NK-92 (cell line): ENCODE data around the gene DEFB124.
"Not testable (repeated sequence)": the region's sequence is repeated elsewhere in the genome, so short reads cannot be mapped to it uniquely, and the experiment has no call there.

Experiments
- DNase-seq: peaks from one replicate; lab custom pipeline; 2025; ENCODE audit not compliant: unreplicated experiment; lab: John Stamatoyannopoulos, UW

Gene DEFB124, protein sequence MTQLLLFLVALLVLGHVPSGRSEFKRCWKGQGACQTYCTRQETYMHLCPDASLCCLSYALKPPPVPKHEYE

DNA sequence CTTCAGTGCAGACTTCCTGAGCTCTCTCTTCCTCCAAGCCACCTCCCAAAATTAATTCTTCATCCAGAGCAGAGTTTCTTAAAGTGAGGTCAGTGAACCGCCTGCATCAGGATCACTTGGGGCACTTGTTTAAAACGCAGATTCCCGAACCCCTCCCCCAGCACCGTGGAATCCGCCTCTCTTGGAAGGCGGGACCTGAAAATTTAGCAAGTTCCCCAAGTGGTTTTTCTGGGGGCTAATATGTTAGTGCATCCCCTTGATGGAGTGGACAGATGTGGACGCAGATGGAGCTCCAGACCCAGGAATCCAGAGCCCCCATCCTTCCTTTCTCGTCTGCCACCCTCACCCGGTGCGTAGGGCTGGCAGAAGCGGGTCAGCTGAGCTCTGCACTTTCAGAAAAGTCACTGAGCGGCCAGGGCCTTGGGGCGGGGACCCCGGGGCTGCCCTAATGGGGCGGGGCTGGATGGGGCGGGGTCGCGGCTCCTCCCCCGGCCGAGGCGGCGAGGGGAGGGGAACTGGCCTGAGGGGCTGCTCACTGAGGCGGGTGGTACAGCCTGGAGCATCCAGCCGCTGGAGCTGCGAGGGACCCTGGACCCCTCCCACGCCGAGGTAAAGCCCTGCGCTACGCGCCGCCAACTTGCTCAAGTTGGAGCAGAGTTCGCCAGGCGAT is at the start of gene DEFB124, which contains the start of gene REM1:
Gene DEFB124 (minus strand): TSS at position 370 of the 670 bp plus-strand sequence. CDS start 2,114 bp downstream, outside the sequence.
Gene REM1 (plus strand): TSS at position 531 of the 670 bp plus-strand sequence. CDS start 1,158 bp downstream, outside the sequence.
- no peak for DNase-seq

DNA sequence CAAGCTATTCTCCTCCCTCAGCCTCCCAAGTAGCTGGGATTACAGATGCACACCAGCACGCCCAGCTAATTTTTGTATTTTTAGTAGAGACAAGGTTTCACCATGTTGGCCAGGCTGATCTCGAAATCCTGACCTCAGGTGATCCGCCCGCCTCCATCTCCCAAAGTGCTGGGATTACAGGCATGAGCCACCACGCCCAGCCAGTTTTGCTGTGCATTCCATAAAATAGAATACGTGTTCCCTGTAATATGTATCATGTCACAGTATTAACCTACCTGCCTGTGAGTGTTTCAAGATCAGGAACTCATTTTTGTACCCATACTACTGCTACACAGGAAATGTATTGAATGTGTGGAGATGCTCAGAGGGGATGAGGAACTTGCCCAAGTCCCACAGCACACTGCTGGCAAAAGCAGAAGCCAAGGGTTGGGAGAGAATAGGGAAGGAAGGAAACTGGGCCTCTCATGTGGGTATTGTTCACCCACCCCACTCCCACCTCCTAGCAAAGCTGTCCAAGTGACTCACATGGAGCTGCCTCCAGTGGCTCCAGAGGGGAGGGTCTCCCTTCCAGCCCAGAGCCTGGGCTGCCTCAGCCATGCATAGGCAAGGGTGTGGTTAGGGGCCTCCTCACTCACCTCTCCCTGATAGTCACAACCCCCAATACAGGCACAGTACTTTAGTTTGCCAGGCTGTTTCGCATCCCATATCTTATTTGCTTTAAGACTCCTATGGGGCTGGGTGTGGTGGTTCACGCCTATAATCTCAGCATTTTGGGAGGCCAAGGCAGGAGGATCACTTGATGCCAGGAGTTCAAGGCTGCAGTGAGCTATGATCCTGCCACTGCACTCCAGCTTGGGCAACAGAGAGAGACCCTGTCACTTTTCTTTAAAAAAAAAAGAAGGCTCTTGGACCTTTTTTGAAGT is 48.7 kb upstream of the DEFB124 start:
- no peak for DNase-seq

DNA sequence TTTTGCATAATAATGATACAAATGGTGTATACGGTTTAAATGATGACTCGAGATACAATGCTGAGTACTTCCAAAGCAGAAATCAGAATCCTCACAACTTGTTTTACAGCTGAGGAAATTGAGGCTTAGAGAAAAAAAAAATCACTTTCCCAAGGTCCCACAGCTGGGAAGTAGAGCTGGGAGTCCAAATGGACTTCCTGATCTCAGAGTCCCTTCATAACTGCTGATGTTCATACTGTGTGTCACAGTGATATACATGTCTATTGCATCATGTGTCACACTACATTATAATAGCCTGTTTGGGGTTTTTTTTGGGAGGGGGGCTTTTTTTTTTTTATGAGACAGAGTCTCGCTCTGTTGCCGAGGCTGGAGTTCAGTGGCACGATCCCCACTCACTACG is 47.8 kb upstream of the DEFB124 start:
- no peak for DNase-seq

DNA sequence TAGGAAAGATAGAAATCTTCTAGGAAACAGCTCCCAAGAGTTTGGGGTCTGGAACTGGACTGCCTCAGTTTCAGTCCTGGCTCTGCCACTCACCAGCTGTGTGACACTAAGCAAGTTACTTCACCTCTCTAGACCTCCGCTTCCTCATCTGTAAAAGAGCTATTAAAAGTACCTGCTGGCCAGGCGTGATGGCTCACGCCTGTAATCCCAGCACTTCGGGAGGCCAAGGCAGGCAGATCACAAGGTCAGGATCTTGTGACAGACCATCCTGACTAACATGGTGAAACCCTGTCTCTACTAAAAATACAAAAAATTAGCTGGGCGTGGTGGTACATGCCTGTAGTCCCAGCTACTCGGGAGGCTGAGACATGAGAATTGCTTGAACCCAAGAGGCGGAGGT is 46.3 kb upstream of the DEFB124 start:
- DNase-seq, result not testable (repeated sequence)

DNA sequence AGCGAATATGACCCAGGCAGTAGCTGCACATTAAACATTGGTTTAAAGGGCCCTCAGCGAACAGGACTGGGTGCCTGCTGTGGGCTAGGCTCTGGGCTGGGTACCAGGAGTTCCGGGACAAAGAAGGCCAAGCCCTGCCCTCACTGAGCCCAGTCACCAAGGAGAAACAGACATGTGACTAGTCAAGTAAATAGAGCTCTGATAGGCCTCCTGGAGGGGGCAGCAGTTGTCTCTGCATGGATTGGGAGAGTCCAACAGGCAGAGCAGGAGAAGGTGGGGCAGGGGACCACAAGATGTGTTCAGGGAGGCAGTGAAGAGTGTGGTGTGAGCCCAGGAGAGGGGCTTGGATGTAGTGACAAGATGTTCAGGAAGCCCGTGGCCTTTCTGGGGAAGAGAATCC is 42.4 kb upstream of the DEFB124 start:
- no peak for DNase-seq

DNA sequence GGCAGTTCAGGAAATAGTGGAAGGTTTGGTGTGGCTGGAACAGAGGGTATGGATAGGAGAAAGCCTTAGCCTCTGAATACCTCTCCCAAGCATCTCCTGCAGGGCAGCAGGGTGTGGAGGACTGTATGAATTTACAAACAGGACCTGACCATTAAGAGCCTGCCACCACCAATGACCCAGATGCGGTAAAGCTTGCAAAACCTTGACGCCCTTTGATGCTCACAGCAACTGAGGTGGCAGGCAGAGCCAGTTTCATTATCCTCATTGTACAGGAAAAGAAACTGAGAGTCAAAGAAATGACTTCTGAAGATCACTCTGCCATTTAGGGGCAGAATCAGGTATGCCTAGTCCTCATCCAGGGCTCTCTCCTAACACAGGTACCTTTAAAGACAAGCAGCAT is 41.7 kb upstream of the DEFB124 start:
- no peak for DNase-seq

DNA sequence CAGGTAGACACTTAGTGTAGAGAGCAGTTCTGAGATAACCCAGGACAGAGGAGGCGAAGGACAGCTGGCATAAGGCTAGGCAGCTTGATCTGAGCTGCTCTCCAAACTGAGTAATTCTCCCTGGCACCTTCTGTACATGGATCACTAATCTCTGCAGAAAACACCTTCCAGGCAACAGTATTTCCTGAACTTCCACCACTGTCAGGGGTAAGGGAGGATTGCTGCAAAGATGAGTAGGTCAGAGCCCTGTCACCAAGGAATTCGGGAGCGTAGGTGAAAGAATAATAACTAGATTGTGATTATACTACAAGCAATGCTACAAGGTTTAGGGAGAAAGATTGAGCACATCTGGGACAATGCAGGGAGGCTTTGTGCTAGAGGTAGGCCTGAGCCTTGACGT is 41.2 kb upstream of the DEFB124 start:
- no peak for DNase-seq

DNA sequence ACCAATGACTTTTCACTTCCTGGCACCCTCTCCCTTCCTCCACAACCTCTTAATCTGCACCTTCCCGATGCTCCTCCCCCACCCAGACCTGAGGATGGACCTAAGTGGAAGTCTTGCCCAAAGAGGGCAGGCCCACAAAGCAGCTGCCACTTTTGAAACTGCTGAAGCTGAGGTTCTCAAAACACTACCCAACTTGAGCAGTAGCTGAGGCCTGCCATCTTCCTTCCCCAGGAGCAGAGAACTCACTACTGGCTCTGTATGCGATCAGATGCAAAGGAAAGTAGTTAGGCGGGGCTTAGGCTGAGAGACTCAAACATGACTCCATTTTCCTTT is 40.8 kb upstream of the DEFB124 start:
- no peak for DNase-seq

DNA sequence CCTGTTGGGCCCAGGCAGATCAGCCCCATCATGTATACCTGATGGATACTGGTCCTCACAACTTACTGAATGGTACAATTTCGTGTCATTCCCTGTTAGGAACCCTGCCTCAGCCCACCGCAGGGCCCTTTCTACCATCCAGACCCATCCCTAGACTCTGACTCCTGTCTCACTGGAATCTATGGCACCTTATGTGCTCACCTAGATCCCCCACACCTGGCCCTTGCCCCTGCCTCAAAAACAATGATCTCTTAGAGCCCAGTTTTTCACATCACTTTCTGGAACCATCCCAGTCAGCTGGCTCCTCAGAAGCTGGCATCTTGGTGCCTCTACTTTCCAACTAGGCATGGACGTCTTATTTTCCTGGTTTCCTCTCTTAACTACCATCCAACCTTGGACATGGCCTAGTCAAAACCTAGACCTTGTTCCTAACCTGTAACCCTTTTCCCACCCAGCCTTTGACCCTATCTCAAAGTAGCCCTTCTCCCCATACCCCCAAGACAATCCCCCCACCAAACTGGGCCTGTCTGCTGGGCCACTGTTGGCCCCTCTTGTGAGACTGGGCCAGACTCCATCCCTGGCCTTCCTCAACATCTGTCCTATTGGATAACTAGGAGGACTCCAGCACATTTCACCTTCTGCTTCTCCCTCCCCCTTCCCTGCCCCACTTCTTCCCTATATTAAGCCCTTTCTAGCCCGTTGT is 40.3 kb upstream of the DEFB124 start:
- no peak for DNase-seq

DNA sequence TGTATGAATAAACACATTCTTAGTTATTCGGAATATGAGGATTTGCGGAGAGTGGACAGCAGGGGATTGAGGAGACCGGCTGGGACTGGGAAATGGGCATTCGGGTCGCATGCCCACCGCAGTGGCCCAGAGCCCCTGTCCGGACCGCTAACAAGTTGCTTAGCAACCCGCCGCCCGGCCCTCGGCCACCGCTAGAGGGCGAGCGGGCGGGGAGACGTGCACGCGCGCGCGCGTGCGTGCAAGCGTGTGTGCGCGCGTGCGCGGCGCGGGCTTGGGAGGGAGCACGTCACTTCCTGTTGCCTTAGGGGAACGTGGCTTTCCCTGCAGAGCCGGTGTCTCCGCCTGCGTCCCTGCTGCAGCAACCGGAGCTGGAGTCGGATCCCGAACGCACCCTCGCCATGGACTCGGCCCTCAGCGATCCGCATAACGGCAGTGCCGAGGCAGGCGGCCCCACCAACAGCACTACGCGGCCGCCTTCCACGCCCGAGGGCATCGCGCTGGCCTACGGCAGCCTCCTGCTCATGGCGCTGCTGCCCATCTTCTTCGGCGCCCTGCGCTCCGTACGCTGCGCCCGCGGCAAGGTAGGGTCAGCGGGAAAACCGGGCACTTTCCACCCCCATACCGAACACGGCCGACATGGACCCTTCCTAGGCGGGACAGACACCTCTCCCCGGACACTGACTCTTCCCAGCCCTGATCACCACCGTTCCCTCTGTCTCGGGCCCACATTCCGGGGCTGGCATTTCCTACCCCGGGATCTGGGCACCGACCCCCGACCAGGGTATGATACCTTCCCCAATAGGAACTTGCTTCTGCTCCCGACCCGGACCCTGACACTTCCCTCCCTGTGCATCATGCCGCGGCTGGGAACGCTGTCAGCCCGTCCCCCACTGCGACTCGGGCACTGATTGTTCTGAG is 39.5 kb upstream of the DEFB124 start, which contains the start of gene HM13:
Gene HM13 (plus strand): TSS at position 289 of the 918 bp plus-strand sequence. CDS start 110 bp downstream, at position 399.
- no peak for DNase-seq

DNA sequence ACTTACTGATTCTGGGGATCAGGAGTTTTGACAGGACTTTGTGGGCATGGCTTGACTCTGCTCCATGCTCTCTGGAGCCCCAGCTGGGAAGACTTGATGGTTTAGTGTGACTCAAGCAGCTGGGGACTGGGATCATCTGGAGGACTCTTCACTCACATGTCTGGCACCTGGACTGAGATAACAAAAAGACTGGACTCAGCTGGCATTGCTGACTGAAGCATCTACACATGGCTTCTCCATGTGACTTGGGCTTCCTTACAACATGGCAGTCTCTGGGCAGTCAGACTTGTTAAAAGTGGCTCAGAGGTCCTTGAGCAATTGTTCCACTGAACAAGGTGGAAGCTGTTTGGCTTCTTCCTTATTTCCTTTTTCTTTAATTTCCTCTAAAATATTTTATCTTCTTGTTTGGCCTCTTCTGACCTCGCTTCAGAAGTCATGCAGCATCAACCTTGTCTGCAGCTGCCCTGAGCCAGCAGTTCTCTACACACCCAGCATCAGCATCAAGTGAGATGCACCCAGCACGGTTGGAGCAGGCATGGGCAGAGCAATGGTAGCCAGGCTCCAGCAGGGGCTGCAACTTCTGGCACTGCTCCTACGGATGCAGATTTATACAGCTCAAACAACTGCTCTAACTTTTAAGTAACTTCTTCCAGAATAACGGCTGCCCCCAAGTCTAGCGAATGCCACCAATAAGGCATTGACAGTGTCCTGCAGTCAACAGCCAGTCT is 33.8 kb upstream of the DEFB124 start:
- DNase-seq, result no peak

DNA sequence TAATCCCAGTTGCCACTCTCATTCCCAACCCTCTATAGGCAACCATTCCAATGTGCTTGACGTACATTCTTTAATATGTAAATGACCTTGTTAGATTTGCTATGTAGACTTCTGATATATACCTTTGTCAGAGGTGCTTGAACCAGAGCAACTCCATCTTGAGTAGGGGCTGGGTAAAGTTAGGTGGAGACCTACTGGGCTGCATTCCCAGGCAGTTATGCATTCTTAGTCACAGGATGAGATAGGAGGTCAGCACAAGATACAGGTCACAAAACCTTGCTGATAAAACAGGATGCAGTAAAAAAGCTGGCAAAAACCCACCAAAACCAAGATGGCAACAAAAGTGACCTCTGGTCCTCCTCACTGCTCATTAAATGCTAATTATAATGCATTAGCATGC is 31.0 kb upstream of the DEFB124 start:
- DNase-seq, result no peak

DNA sequence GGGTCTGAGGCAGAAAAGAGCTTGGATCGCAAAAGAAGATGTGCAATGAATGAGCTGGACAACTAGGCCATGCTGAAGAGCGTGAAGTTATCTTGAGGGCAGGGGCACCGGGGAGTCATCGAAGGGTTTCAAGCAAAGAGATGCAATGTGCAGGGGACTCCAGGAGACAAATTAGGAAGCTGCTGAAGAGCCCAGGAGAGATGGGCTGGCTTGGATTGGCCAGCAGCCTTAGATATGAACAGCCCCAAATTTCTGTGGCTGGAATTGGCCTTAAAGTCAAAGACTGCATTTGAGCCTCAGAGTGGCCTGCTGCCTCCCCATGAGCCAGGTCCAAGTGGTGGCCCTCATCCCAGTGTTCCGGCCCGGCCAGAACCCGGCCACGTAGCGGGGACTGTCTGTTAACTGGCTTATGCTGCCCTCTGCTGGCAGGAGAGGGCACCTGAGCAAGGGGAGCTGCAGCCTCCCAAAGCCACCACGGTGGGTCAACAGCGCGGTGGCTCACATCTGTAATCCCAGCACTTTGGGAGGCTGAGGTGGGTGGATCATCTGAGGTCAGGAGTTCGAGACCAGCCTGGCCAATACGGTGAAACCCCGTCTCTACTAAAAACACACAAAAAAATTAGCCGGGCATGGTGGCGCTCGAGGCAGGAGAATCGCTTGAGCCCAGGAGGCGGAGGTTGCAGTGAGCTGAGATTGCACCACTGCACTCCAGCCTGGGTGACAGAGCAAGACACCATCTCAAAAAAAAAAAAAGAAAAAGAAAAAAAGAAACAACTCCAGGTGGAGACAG is 28.2 kb upstream of the DEFB124 start:
- not testable (repeated sequence) for DNase-seq

DNA sequence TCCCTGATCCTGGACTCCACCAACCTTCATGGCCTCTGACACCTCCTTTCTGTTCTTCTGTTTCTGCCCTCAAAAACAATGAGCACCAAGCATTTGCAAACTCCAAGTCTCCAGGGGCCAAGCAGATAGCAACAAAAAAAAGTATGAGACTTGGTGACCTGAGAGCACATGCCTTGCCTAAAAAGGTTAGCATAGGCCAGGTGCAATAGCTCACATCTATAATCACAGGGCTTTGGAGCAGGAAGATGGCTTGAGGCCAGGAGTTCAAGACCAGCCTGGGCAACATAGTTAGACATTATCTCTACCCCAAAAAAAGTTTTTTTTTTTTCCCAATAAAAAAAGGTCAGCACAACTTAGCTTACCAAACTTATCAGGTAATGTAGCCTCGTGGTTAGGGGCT is 25.6 kb upstream of the DEFB124 start:
- no peak for DNase-seq

DNA sequence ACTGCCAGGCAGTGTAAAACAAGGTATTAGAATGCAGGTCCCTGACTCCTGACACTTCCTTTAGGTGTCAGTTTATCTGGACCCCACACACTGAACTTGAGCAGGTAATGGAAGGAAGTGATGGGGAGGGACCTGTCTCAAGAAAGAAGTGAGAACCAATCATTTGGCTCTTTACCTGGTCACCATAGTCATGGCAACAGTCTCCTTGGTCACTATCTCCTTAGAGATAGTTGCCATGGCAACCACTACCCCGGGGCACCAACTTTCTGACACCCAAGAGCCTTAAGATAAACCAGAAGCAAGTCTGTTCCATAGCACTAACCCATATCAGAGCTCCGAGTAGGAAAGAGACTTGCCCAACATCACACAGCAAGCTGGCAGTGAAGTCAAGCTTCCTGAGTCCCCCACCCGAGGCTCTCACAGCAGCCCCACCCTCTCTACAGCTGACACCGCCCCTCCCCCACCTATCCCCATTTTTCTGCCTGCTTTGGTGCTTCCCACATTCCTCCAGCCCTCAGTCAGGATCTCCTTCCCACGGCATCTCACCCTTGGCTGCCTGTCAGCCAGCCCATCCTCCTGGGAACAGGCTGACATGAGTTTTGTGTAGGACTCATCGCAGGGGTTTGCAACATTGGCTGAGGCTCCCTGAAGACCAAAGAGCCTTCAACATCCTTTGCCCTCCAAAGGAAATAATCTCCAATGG is 23.1 kb upstream of the DEFB124 start:
- DNase-seq, result no peak

DNA sequence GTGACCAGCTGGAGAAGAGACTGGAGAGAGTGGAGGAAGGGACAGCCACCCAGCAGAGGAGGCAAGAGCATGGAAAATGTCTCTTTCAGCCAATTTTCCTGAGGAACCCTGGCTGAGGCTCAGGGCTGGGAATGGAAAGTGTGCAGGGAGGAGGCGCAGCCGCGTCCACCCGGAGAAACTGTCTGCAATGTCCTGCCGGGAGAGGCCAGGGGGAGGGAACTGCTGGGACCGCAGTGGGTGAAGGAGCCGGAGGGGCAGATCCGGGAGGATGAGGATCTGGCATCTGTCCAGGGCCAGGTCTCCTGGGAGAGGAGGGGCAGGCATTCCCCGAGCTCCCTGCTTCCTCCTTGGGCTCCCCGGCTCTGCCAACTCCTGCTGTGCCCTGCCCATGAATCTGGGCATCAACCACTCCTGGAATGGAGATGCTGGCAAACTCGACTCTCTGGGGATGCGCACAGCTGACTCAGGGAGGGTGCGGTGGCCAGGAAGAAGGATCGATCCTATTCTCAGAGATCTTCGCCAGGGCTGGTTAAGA is 21.9 kb upstream of the DEFB124 start:
- DNase-seq, result no peak

DNA sequence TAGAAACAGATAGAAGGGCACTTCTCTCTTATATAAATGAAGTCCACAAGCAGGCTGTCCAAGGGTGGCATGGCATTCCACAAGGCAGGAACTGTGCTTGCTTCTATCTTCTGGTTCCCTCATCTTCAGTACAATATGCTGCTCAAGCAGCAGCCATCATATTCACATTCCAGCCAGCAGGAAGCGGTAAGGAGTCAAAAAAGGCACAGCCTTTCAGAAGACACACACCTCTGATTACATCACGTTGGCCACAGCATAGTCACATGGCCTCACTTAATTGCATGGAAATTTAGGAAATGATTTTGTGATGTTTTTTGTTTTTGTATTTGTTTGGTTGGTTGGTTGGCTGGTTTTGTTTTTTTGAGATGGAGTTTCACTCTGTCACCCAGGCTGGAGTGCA is 19.2 kb upstream of the DEFB124 start:
- no peak for DNase-seq

DNA sequence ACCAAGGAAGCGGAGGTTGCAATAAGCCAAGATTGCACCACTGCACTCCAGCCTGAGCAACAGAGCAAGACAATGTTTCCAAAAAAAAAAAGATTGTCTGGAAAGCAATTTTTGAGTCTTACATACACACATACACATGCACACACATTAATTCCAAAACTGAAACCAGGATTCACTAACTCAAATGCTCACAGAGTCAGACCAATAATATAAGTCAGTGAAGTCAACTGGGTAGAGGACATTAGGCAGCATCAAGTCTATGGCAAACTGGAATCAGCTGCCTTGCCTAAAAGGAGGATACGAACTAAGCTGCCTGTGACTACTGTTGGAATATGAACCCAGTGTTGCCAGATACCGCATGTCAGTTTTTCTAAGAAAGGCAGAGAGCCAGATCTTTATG is 15.8 kb upstream of the DEFB124 start:
- no peak for DNase-seq
